HG03432 (cell line): ENCODE data around the gene SPAG8.

Source experiments
- ATAC-seq: cut with Tn5 transposase; IDR thresholded peaks from one replicate; pipeline ENCODE4 v1.9.1; 2021; ENCODE audit warnings: mild to moderate bottlenecking, moderate library complexity; ENCODE audit not compliant: unreplicated experiment

Gene SPAG8

GRCh38 chr9:35840881-35841644 lies 29.0 kb upstream of the SPAG8 start:
- no peak for ATAC-seq

- no peak for ATAC-seq
These were observed 27.9 kb upstream of the SPAG8 start for GRCh38 chr9:35839926-35840325.

GRCh38 chr9:35836595-35836994 lies 24.5 kb upstream of the SPAG8 start:
- ATAC-seq: no peak

- no peak for ATAC-seq
These were observed 23.7 kb upstream of the SPAG8 start for GRCh38 chr9:35835766-35836165.

GRCh38 chr9:35835216-35835632 lies 23.2 kb upstream of the SPAG8 start:
- no peak for ATAC-seq

GRCh38 chr9:35834260-35835215 lies 22.5 kb upstream of the SPAG8 start:
- no peak for ATAC-seq

GRCh38 chr9:35832814-35833213 lies 20.8 kb upstream of the SPAG8 start:
- ATAC-seq: no peak

- ATAC-seq: no peak
These were observed 19.0 kb upstream of the SPAG8 start for GRCh38 chr9:35831040-35831439.

- ATAC-seq: no peak
These were observed 17.7 kb upstream of the SPAG8 start for GRCh38 chr9:35829764-35830096.

GRCh38 chr9:35829084-35829763 lies 17.2 kb upstream of the SPAG8 start, which contains the start of gene TMEM8B:
TSS of gene TMEM8B (plus strand) at chr9:35829228. CDS start at chr9:35829448, 220 bp downstream.
- ATAC-seq: peak; percentile 84

GRCh38 chr9:35828716-35829083 lies 16.6 kb upstream of the SPAG8 start, which contains the start of gene FAM221B:
TSS of gene FAM221B (minus strand) at chr9:35828732. CDS start at chr9:35826161, 2,571 bp downstream.
- no peak for ATAC-seq

GRCh38 chr9:35827486-35827885 lies 15.4 kb upstream of the SPAG8 start:
- no peak for ATAC-seq

GRCh38 chr9:35826071-35826701 lies 14.1 kb upstream of the SPAG8 start:
- peak; percentile 45 for ATAC-seq

- ATAC-seq: no peak
These were observed 10.9 kb upstream of the SPAG8 start for GRCh38 chr9:35822926-35823325.

- ATAC-seq: no peak
These were observed 8.0 kb upstream of the SPAG8 start for GRCh38 chr9:35820076-35820475.

- ATAC-seq: no peak
These were observed 6.3 kb upstream of the SPAG8 start for GRCh38 chr9:35818341-35818740.

GRCh38 chr9:35816708-35817107 lies 4.6 kb upstream of the SPAG8 start:
- ATAC-seq: no peak

- ATAC-seq: peak; percentile 76
These were observed 2.9 kb upstream of the SPAG8 start, which contains the start of gene HINT2 for GRCh38 chr9:35814841-35815543. TSS of gene HINT2 (minus strand) at chr9:35815042. CDS start at chr9:35814979, 63 bp downstream.

GRCh38 chr9:35814106-35814840 lies 2.2 kb upstream of the SPAG8 start:
- peak; percentile 33 for ATAC-seq
